GM21367 (cell line): Measurements from ENCODE around the gene ASB1.
"Not testable (repeated sequence)": the region's sequence is repeated elsewhere in the genome, so short reads cannot be mapped to it uniquely, and the experiment has no call there.

Source experiments
- ATAC-seq: cut with Tn5 transposase; IDR thresholded peaks from one replicate; pipeline ENCODE4 v1.9.1; 2021; ENCODE audit not compliant: unreplicated experiment

The ASB1 gene

GRCh38 chr2:238441262-238442114, 14.8 kb downstream of the ASB1 start:
- ATAC-seq = no peak

GRCh38 chr2:238442257-238442656, 15.5 kb downstream of the ASB1 start:
- ATAC-seq = not testable (repeated sequence)

DNA sequence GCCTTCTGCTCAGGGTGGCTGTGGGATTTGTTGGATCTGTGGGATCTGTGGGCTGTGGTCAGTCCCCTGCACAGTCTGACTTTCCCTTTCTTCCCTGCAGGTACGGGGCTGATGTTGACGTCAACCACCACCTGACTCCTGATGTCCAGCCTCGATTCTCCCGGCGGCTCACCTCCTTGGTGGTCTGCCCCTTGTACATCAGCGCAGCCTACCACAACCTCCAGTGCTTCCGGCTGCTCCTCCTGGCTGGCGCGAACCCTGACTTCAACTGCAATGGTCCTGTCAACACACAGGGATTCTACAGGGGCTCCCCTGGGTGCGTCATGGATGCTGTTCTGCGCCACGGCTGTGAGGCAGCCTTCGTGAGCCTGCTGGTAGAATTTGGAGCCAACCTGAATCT, 17.5 kb downstream of the ASB1 start:
- ATAC-seq = no peak

DNA sequence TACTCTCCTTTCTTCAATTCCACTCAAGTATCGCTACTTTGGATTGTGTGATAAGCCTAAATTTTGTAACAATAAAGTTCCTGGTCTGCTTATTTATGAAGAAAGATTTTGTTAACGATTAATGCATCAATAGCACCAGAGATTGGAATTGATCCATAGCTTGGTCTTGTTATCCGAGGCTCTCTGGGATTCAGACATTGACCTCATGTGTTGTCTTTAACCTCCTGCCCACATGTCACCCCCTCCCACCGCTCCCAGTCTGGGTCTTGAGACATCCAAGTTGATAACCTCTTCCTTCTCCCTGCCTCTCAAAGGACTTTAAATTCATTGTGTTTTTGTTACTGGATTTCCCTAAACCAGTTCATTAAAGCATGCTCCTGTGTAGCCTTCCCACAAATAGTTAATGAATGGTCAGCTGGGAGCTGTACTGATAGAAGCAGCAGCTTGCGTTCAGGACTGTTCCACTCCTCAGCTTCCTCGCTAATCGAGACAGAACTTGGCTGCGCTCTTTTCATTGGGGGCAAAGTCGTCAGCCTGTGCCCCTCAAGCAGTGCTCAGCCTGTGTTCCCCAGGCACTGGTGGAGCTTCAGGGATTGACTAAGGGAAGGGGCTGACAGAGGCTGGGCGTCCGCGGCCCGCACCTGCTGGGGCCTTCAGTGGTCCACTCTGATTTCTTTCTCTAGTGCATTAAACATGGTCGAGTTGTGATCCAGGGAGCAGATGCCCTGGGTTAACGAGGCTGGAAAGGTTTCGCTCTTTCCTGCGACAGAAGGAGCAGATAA, 18.9 kb downstream of the ASB1 start:
- ATAC-seq = no peak

- ATAC-seq = no peak
These were observed 19.6 kb downstream of the ASB1 start for GRCh38 chr2:238446371-238446770.

- no peak for ATAC-seq
These were observed 21.6 kb downstream of the ASB1 start for GRCh38 chr2:238448031-238448955.

- ATAC-seq = no peak
These were observed 22.5 kb downstream of the ASB1 start for GRCh38 chr2:238449241-238449640.

DNA sequence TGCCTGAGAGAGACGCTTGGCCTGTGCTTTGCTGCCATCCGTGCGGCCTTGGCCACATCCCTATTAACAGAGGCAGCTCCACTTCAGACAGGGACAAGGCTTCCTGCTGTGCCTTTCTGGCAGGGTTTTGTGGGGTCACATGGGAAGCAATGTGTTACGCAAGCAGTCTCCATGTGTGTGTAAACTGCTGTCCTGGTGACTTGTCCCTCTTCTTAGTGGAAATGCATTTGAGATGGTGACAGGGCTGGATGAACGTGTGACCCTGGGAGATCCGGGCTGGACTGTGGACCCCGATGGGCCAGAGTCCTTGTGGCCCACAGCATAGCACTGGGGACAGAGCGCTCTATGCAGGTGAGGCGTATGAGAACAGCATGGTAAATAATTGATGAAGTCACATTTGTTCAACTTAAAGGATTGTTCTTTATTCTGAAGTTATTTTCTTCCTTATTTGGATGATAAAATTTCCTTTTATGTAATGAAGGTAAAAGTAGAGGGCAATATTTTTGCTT, 23.2 kb downstream of the ASB1 start:
- ATAC-seq = no peak

- no peak for ATAC-seq
These were observed 23.7 kb downstream of the ASB1 start for GRCh38 chr2:238450440-238450861.

GRCh38 chr2:238453842-238454241, 27.1 kb downstream of the ASB1 start:
- ATAC-seq = no peak

DNA sequence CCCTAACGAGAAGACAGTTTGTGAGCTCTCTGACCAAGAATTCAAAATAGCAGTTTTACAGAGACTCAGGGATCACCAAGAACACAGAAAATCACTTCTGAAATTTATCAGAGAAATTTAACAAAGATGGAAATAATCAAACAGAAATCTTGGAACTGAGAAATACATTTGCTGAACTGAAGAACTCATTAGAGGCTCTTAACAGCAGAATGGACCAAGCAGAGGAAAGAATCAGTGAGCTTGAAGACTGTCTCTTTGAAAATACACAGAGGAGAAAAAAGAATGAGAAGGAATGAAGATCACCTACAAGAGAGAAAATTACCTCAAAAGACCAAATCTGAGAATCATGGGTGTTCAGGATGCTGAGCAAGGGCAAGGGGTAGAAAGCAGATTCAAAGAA, 29.7 kb downstream of the ASB1 start:
- ATAC-seq = no peak

DNA sequence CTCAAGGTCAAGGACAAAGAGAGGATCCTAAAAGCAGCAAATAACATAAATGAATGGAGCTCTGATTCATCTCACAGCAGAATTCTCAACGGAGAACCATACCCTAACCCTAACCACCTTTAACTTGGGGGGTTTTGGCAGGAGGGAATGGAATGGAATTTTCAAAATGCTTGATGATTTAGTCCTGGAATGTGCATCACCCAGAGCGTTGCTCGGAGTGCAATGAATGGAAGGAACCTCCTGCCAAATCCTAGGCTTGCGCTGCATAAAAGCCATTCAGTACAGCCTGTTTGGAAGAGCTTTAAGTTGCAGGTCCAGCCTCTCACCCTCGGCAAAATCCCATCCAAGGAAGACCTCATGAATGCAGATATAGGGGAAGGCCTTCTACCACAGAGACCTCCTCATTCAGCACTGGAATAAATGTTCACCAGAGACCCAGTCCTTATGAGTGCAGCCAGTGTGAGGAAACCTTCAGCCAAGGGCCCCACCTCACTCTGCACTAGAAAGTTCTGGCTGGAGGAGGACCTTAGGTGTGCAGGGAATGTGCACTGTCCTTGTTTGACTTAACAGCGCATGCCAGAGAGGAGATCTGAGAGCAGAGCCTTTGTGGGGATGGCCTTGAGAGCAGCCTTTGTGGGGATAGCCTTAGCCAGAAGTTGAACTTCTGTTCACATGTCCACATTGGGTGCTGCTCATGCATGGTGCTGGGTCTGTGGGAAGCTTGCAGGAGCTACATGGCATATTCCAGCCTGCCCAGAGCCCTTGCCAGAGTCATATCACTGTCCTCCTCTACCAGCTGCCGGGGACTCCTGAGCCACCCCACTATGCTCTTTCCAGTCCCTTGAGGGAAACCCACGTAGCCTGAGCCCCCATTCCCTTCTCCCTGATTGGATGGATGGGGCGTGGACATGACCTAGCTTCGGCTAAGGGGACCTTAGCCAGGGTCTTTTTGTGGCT, 30.5 kb downstream of the ASB1 start:
- ATAC-seq = no peak

GRCh38 chr2:238457927-238458324, 31.2 kb downstream of the ASB1 start:
- ATAC-seq = no peak

DNA sequence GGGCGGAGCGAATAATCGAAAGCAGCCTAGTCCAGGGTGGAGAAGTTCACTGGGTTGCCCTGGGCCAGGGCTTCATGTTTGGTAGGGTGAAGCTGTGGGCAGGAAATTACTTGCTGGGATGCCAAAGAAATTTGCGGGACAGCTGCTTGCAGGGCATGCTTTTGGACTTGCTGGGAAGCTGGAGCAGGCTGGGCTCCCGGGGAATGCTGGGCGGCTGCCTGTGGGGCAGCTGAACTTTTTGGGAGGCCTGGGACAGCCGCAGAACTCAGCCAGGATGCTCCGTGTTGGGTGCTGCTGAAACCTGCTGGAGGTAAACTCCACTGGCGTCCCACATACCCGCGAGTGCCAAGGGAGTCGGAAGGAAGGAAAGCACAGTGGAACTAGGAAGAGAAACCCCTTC, 31.9 kb downstream of the ASB1 start:
- no peak for ATAC-seq

- ATAC-seq = no peak
These were observed 32.4 kb downstream of the ASB1 start for GRCh38 chr2:238459081-238459629.

DNA sequence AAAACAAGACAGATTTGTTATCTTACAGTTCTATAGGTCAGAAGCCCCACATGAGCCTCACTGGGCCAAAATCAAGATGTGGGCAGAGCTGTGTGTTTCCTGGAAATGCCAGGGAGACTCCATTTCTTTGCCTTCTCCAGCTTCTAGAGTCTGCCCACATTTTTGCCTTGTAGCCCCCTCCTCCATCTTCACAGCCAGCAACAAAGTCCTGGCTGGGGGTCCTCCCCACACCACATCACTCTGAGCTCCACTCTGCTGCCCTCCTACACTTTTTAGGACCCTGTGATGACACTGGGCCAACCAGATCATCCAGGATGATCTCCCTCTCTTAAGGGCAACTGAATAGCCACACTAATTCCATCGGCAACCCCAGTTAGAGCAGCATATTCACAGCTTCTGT, 34.3 kb downstream of the ASB1 start:
- ATAC-seq = no peak

- ATAC-seq = no peak
These were observed 34.8 kb downstream of the ASB1 start for GRCh38 chr2:238461491-238461890.

DNA sequence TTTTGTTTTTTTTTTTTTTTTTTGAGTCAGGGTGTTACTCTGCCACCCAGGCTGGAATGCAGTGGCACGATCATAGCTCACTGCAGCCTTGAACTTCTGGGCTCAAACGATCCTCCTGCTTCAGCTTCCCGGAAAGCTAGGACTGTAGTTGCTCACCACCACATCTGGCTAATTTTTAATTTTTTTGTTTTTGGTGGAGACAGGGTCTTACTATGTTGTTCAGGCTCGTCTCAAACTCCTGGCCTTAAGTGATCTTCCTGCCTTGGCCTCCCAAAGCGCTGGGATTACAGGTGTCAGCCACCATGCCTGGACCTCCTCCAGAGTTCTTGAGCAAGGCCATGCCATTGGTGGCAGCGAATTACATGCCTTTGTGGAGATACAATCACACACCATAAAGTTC, 35.2 kb downstream of the ASB1 start:
- ATAC-seq = no peak

- ATAC-seq = no peak
These were observed 36.2 kb downstream of the ASB1 start for GRCh38 chr2:238462782-238463396.
